Measurements from ENCODE around the gene CACNA1H.

- TF ChIP-seq CTCF (IDR thresholded peaks at IDR 0.05) (no peak), EZH2 (IDR thresholded peaks at IDR 0.05) (no peak), EZH2phosphoT487 (IDR thresholded peaks at IDR 0.05) (no peak)
These were observed 24.8 kb upstream of the CACNA1H start for GRCh38 chr16:1127971-1128715.
